GM21367 (cell line): ENCODE results near the gene CORO2A.
A peak's percentile ranks its signal among the peaks of the same experiment; 100 is the strongest.
"Not testable (repeated sequence)": the region's sequence is repeated elsewhere in the genome, so short reads cannot be mapped to it uniquely, and the experiment has no call there.

ENCODE experiments used
- ATAC-seq: cut with Tn5 transposase; IDR thresholded peaks from one replicate; pipeline ENCODE4 v1.9.1; 2021; ENCODE audit not compliant: unreplicated experiment

Gene CORO2A

GRCh38 chr9:98118640-98119601, 73.5 kb downstream of the CORO2A start, which contains the start of gene TRIM14:
TRIM14 (minus strand) TSS chr9:98119222; CDS start chr9:98119188, 34 bp downstream.
- ATAC-seq, result peak; percentile 41

- ATAC-seq, result peak; percentile 45
These were observed 74.3 kb downstream of the CORO2A start for GRCh38 chr9:98117984-98118639.

DNA sequence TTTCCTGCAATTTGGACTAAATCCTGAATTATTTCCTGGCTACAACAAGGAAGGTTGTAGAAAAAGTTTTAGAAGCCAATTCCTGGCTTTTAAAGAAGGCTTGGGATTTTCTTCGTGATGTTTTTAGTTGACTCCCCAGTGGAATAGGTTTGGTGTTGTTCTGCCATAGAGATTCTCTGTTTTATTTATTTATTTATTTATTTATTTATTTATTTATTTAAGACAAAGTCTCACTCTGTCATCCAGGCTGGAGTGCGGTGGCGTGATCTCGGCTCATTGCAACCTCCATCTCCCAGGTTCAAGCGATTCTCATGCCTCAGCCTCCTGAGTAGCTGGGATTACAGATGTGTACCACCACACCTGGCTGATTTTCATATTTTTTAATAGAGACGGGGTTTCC, 75.3 kb downstream of the CORO2A start:
- ATAC-seq, result not testable (repeated sequence)

DNA sequence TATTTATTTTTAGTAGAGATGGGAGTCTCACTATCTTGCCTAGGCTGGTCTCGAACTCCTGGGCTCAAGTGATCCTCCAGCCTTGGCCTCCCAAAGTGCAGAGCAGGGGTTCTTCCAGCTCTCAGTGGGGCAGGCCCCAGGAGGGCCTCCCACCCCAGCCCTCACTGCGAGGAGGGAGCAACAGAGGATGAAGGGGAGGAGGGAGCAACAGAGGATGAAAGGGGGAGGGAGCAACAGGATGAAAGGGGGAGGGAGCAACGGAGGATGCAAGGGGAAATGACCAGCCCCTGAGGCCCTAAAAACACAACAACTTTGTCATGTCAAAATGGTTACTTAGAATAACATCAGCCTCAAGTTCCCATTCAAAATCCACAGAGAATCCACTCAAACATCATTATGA, 83.4 kb downstream of the CORO2A start:
- no peak for ATAC-seq

DNA sequence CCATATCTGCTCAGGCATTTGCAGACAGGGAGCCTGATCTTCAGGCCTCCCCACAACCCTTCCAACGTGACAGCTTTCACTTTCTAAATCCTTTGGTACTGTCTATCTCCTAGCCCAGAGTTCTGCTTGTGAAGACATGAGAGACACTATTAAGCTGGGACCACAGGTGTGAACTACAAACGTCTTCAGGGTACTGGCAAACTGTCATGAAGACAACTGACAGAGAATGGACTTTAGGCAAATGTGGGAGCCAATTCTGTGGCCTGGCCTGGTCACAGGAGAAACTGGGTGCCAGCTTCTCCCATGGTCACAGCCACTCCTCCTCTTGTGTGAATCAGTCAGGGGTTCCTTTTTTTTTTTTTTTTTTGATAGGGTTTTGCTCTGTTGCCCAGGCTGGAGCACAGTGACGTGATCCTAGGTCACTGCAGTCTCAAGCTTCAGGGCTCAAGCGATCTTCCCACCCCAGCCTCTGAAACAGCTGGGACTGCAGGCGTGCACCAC, 83.9 kb downstream of the CORO2A start:
- ATAC-seq, result peak; percentile 69

- no peak for ATAC-seq
These were observed 84.5 kb downstream of the CORO2A start for GRCh38 chr9:98107926-98108325.

- no peak for ATAC-seq
These were observed 87.4 kb downstream of the CORO2A start for GRCh38 chr9:98105006-98105405.

- no peak for ATAC-seq
These were observed 88.0 kb downstream of the CORO2A start for GRCh38 chr9:98104445-98104881.

DNA sequence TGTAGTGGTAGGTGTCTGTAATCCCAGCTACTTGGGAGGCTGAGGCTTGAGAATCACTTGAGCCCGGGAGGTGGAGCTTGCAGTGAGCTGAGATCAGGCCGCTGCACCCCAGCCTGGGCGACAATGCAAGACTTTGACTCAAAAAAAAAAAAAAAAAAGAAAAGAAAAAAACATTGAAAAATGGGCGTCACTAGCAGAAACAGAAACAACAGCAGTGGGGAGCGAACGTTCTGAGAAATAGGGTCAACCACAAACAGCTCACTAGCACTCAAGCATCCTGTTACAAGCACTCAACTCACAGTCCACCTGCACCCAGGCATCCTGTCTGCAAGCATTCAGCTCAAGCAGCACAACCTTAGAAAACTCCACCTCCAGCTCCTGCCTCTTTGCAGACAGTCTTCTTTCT, 90.6 kb downstream of the CORO2A start:
- peak; percentile 92 for ATAC-seq

GRCh38 chr9:98101416-98101815, 91.0 kb downstream of the CORO2A start:
- no peak for ATAC-seq

DNA sequence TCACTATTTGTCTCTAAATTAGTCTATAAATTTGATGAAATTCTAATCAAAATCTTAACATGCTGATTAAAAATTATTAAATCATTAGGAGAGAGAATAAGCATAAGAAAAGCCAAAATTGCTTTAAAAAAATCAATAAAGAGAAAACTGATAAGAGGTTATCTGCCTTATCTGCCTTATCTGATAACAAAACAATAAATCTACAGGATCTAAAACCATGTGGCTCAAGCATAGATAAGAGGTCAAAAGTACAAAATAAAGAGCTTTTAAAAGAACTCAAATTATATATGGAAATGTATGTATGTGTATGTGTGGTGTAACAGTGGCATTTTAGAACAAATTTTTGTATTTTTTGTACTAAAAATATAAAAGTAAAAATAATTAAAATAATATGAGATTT, 92.0 kb downstream of the CORO2A start:
- ATAC-seq, result no peak

- ATAC-seq, result no peak
These were observed 92.5 kb downstream of the CORO2A start for GRCh38 chr9:98099898-98100297.

DNA sequence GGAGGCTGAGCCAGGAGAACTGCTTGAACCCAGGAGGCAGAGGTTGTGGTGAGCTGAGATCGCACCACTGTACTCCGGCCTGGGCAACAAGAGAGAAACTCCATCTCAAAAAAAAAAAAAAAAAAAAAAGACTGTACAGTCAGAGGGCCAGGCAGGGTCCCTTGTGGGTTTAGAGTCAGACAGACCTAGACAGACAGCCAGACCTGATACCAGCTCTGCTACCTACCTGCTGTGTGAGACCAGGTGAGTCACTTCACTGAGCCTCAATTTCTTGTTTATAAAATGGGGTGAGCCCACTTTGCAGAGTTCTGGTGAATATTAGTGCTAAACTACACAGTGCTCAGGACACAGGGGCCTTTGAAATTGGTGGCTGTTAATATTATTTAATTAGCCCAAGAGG, 93.1 kb downstream of the CORO2A start:
- no peak for ATAC-seq

GRCh38 chr9:98097836-98098235, 94.6 kb downstream of the CORO2A start:
- no peak for ATAC-seq

DNA sequence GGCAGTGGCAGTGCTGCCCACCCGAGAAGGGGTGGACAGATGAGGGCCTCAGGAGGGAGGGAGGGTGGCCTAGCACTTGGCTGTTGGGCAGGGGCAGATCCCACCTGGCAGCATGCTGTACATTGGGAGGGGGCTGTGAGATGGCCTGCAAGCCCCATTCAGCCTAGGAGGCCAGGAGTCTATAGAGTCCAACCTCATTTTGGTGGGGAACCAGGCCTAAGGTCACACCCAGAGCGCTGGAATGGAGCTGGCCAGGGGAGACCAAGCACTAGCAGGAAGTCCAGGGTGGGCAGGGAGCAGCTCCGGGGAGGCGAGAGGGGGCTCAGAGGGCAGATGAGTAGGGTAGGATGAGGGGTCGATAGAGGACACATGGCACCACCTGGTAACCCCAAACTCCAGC, 96.3 kb downstream of the CORO2A start:
- ATAC-seq, result no peak

DNA sequence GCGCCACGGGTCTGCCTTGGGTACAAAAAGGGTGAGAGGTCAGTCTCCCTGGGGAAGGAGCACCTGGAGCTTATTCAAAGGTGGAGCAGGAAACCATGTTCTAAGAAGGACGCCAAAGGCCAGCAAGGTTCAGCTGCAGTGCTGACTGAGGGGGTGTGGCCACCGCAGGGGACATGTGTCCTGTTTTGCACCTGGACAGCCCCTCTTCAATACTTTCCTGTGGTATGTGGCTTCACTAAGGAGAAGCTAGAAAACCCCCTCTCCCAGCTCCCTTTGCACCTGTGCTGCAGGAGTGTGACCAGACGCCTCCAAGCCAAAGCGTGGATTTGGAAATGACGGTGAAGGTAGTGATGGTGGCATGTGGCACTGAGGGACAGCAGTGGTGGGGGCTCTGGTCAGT, 97.0 kb downstream of the CORO2A start:
- no peak for ATAC-seq

- no peak for ATAC-seq
These were observed 97.6 kb downstream of the CORO2A start for GRCh38 chr9:98094851-98095250.

DNA sequence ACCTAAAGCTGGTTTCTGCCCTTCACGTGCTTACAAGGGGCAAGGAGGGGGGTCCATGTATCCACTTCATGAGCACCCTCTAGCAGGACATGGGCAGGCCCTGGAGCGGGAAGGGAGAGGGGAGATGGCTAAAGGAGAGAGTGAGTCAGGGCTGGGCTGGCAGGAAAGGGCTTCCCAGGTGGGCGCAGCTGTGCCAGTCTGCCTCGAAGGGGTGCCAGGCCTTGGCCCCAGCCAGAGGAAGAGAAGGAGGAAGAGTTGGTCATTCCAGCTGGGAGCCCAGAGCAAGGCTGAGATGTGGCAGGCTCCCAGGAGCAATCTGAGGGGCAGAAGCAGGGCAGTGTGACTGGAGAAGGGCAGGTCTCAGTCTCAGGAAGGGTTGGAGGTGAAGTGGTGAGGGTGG, 98.1 kb downstream of the CORO2A start:
- ATAC-seq, result no peak

DNA sequence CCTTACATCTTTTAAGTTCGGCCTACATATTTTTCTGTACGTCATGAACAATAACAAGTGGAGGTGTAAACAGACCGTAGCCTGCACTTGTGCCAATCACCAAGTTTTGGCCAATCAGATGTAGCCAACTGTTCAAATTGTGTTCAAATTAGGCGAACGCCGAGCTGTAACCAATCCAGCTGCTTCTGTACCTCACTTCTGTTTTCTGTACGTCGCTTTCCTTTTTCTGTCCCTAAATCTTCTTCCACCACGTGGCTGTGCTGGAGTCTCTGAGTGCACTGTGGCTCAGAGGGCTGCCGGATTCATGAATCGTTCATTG, 99.9 kb downstream of the CORO2A start:
- no peak for ATAC-seq

- no peak for ATAC-seq
These were observed 100.5 kb downstream of the CORO2A start for GRCh38 chr9:98091735-98092612.

- ATAC-seq, result not testable (repeated sequence)
These were observed 101.8 kb downstream of the CORO2A start for GRCh38 chr9:98090674-98091073.
